GM18858 (cell line): ENCODE results near the gene TBC1D2.
"Not testable (repeated sequence)": the region's sequence is repeated elsewhere in the genome, so short reads cannot be mapped to it uniquely, and the experiment has no call there.

Experiments
- ATAC-seq: cut with Tn5 transposase; IDR thresholded peaks from one replicate; pipeline ENCODE4 v1.9.1; 2021; ENCODE audit not compliant: unreplicated experiment

Gene TBC1D2

DNA sequence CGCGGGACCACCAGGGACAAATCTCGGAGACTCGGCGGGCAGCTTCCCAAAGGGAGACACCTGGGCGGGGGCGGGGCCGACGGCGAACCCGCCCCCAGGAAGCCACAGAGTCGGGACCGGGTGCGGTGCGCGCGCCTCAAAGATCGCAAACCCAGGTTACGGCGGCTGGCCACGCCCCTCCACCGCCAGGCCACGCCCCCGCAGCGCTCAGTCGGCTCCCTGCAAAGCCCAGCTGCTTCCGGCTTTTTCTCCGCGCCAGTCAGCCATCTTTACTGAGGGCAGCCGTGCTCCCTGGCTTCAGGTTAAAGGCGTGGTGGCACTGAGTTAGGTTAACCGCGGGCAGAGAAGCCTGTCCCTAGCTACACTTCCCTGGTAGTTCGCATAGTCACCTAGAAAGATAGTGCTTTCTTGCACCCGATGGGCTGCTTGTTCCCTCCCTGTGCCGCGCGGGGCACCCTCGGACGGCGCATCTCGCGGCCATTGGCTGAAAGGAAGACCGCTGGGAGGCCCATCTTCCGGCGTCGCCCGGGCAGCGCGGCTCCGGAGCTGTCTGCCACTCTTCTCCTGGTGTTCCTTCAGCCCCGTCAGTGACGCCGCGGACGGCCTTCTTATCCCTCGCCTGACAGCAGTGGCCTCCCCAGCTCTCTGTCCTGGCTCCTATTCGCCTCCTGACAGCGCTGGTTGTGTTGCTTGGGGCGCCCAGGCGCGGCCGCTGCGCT, at the start of gene TBC1D2:
Gene TBC1D2, minus strand, starts transcription at position 72 of the 719 bp plus-strand sequence. CDS start 108 bp downstream, outside the sequence.
- peak; percentile 78 for ATAC-seq

GRCh38 chr9:98304381-98304780, 48.9 kb upstream of the TBC1D2 start:
- no peak for ATAC-seq

DNA sequence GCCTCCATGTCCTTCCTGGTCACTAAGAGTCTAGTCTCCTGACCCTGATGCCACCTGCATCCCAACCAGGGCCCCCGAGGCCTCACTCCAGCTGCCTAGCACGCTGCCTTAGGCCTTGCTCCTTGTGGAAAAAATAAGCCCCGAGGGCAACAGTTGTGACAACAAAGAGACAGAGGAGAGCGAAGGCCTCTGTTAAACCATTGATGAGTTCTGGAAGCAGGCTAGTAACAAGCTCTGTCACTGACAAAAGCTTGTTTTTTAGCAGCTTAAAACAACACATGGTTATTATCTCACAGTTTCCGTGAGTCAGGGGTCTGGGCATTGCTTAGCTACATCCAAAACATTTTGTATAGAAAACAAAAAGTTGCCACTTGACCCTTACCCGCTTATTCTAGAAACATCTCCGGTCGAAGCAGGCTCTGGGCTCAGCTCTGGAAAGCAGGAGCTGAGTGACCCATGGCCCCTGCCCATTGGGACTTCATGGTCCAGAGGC, 48.2 kb upstream of the TBC1D2 start:
- no peak for ATAC-seq

GRCh38 chr9:98302938-98303632, 47.6 kb upstream of the TBC1D2 start:
- ATAC-seq: no peak

DNA sequence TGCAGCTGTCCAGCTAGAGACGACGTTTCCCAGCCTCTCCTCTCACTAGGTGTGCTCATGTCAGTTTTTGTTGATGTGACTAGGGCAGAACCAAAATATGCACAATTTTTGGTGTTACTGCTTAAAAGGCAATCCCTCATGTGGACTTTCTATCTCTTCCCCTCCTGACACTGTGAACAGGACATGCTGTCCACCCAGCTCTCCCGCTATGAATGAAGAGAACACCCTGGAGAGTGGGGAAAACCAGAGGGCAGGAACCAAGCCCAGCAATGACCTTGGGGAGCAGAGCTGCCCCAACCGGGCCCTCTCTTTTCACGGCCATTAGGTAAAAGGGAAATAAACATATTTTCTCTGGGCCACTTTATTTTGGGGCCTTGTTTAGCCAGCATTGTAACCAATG, 46.7 kb upstream of the TBC1D2 start:
- no peak for ATAC-seq

GRCh38 chr9:98300611-98301010, 45.2 kb upstream of the TBC1D2 start:
- ATAC-seq: no peak

DNA sequence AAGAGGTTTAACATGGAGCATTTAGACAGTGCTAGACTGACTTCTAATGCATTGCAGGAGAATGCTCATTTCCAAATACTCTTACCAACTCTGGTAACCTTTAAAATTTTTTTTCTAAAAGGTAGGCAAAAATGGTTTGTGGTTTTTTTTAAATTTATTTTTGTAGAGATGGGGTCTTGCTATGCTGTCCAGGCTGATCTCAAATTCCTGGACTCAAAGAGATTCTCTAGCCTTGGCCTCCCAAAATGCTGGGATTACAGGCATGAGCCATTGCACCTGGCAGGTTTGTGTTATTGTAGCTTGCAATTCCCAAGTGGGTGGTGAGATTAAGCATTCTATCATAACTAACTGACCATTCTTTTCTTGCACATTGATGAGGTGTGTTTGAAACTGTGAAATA, 43.0 kb upstream of the TBC1D2 start:
- no peak for ATAC-seq

DNA sequence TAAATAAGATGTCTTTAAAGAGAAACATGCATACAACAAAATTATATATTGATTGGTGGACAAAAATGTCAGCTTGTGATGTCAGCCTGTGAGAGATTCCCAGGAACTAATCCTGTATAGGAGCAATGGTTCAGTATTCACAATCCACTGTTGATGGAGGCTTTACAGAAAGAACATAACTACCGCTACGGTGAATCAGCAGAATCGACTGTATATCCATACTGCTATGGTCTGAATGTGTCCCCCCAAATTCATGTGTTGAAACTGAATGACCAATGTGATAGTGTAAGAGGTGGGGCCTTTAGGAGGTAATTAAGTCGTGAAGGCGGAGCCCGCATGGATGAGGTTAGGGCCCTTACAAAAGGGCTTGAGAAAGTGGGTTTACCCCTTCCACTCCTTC, 40.4 kb upstream of the TBC1D2 start:
- ATAC-seq: no peak

- ATAC-seq: no peak
These were observed 36.4 kb upstream of the TBC1D2 start for GRCh38 chr9:98291820-98292219.

DNA sequence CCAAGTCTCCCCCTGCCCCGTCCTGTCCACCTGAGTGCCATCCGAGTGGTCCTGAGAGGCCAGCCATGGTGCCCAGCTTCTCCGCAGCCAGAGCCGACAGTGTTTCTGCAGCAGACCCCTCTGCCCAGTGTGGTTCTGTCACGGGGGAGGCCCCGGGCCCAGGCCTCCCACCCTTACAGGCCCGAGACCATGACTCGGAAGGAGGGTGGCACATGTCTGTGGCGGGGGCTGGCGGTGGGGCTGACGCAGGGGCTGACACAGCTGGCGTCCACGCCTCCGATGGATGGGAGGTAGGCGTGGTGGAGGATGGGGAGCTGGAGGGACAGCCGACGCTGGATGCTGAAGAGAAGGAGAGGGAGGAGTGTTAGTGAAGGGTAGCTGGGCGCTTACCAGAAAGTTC, 35.0 kb upstream of the TBC1D2 start:
- no peak for ATAC-seq

GRCh38 chr9:98289614-98290201, 34.3 kb upstream of the TBC1D2 start:
- ATAC-seq: no peak

DNA sequence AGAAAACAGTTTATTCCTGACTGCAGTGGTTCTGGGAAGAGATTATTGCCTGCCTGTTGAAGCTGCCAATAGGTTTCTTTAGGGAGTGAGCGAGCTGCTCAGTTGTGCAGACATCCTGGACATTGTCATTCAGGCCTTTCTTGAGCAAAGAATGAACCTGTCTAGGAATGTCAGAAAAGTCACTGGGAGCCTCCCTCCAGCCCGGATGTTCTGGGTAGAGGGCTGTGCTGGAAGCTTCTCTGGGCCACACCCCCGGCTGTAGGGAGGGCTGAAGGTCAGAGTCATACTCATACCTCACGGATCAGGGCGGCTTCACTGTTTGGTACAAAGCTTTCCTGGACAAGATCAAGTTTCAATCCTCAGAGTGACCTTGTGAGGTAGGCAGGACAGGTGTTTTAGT, 33.4 kb upstream of the TBC1D2 start:
- ATAC-seq: no peak

GRCh38 chr9:98287384-98287783, 31.9 kb upstream of the TBC1D2 start:
- ATAC-seq: no peak

DNA sequence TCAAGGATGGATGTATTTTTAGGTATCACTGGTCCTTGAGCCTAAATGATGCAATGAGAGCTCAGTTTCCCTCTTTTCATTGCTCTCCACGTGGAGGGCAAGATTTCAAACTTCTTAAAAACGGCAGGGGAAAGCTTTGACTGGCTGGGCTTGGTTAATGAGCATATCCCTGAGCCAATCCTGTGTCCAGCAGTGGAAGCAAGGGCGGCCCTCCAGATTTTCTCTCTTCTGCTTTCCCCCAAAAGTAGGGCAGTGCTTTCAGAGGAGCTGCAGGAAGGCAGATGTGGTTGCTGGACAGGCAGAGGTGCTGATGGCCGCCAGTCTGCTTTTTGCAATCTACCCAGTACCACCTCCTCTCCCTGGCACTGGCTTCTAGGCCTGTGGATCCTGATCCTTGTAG, 30.0 kb upstream of the TBC1D2 start:
- no peak for ATAC-seq

DNA sequence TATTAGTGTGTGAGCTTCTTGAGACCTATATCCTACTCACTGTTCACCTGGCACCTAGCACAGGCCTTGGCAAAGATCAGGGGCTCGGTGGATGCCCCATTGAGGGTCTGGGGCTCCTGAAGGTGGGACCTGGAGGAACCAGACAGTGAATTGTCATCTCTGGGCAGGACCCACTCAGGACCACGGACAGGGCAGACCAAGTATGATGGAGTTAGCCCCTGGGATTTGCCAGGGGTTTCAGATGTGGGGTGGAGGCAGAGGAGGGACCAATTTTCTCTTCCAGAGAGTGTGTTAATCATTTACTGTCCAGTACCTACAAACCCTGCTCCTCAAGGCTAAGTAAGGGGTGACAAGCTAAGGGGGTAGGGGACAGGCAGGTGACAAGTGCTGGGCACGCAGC, 29.3 kb upstream of the TBC1D2 start:
- no peak for ATAC-seq

DNA sequence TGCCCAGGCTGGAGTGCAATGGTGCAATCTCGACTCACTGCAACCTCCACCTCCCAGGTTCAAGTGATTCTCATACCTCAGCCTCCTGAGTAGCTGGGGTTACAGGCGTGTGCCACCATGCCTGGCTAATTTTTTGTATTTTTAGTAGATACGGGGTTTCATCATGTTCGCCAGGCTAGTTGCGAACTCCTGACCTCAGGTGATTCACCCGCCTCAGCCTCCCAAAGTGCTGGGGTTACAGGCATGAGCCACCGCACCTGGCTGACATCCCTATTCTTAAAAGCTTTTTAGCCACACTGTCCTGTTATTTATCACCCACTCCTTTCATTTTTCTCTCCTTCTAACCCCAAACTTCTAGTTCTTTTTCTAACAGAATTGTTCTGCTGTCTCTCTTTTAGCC, 27.7 kb upstream of the TBC1D2 start:
- ATAC-seq: not testable (repeated sequence)

GRCh38 chr9:98281281-98281680, 25.8 kb upstream of the TBC1D2 start:
- ATAC-seq: no peak

GRCh38 chr9:98280574-98280973, 25.1 kb upstream of the TBC1D2 start:
- ATAC-seq: no peak

GRCh38 chr9:98280162-98280561, 24.7 kb upstream of the TBC1D2 start:
- no peak for ATAC-seq

DNA sequence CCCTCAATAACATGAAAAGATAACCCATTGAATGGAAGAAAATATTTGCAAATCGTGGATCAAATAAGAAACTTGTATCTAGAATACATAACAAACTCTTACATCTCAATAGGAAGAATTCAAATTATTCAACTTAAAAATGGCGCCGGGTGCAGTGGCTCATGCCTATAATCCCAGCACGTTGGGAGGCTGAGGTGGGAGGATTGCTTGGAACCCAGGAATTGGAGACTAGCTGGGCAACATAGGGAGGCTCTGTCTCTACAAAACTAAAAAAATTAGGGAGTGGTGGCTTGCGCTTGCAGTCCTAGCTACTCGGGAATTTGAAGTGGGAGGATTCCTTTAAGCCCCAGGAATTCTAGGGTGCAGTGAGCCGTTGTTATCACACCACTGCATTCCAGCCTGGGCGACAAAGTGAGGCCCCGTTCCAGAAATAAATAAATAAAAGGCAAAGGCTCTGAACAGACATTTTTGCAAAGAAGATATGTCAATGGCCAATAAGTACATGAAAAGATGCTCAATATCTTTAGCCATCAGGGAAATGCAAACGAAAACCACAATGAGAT, 21.5 kb upstream of the TBC1D2 start:
- no peak for ATAC-seq

DNA sequence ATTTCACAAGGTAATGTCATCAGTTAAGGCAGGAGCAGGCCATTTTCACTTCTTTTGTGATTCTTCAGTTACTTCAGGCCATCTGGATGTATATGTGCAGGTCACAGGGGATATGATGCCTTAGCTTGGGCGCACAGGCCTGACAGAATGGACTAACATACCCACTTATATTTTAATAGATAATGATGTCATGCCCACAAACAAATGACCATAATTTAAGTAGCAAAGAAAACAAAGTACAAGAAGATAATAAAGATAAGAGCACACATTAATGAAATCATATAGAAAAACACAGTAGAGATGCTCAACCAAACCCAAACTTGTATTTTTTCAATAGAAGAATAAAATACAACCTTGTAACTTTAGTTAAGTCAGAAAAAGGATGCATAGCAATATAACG, 19.7 kb upstream of the TBC1D2 start:
- no peak for ATAC-seq

GRCh38 chr9:98272083-98272482, 16.6 kb upstream of the TBC1D2 start:
- ATAC-seq: no peak
